Neural crest cell (in vitro differentiated cells): ENCODE measurements around the gene YIPF3. TPM values are rescaled to one million over a fixed set of nuclear protein-coding genes. Genes with fewer than 3 reads are reported as not detected.

ENCODE experiments used
- DNase-seq: peaks from one replicate; pipeline ENCODE4 v3.0.0; 2021; ENCODE audit warnings: low read depth, mixed read lengths, low spot score
- H3K27ac Mint-ChIP-seq: one replicate; pipeline ENCODE4 v1.8.0; 2021; ENCODE audit warnings: mild to moderate bottlenecking, mixed read lengths; ENCODE audit not compliant: unreplicated experiment
- H3K27me3 Mint-ChIP-seq: 2 replicates; pipeline ENCODE4 v1.8.0; 2021; ENCODE audit warnings: low read depth, mild to moderate bottlenecking, mixed read lengths
- H3K36me3 Mint-ChIP-seq: 2 replicates; pipeline ENCODE4 v1.8.0; 2021; ENCODE audit warnings: low read depth, mild to moderate bottlenecking, mixed read lengths
- H3K4me1 Mint-ChIP-seq: 2 replicates; pipeline ENCODE4 v1.8.0; 2021; ENCODE audit warnings: mixed read lengths
- H3K4me3 Mint-ChIP-seq: one replicate; pipeline ENCODE4 v1.8.0; 2021; ENCODE audit warnings: mild to moderate bottlenecking, mixed read lengths
- H3K9me3 Mint-ChIP-seq: 2 replicates; pipeline ENCODE4 v1.8.0; 2021; ENCODE audit warnings: mixed read lengths
- CTCF ChIP-seq: fragments of 200-600 bp; sonication (generic); conservative IDR thresholded peaks from 2 replicates; pipeline ENCODE4 v1.5.0; 2021; ENCODE audit warnings: antibody characterized with exemption, mild to moderate bottlenecking
- total RNA-seq: library from RNA; stranded (reverse); gene quantifications from 2 replicates; pipeline ENCODE4 v1.2.1, GENCODE V29; 2021

The YIPF3 gene
- total RNA-seq, 1 donor from 2014 or later, result 93.0 TPM

- H3K4me3 Mint-ChIP-seq, result no peak overlapping the region
- peaks cover 13% of the 10 kb centered on the region for H3K4me1 Mint-ChIP-seq
- DNase-seq, result no peak
- no peak for TF ChIP-seq CTCF
- no peaks in the 10 kb centered on the region for H3K27me3 Mint-ChIP-seq
- peaks cover 5% of the 10 kb centered on the region for H3K36me3 Mint-ChIP-seq
- H3K27ac Mint-ChIP-seq, result no peak overlapping the region
- H3K9me3 Mint-ChIP-seq, result no peaks in the 10 kb centered on the region
Measured at GRCh38 chr6:43497689-43498088, 19.0 kb downstream of the YIPF3 start.

- DNase-seq, result no peak
- no peaks in the 10 kb centered on the region for H3K9me3 Mint-ChIP-seq
- peaks cover 16% of the 10 kb centered on the region for H3K4me1 Mint-ChIP-seq
- no peak overlapping the region for H3K27ac Mint-ChIP-seq
- H3K4me3 Mint-ChIP-seq, result no peak overlapping the region
- peaks cover 4% of the 10 kb centered on the region for H3K36me3 Mint-ChIP-seq
- H3K27me3 Mint-ChIP-seq, result no peaks in the 10 kb centered on the region
- no peak for TF ChIP-seq CTCF
Measured at GRCh38 chr6:43497129-43497396, 19.7 kb downstream of the YIPF3 start.

GRCh38 chr6:43496370-43497128, 20.2 kb downstream of the YIPF3 start:
- H3K27ac Mint-ChIP-seq, result no peak overlapping the region
- peaks cover 16% of the 10 kb centered on the region for H3K4me1 Mint-ChIP-seq
- no peaks in the 10 kb centered on the region for H3K36me3 Mint-ChIP-seq
- no peaks in the 10 kb centered on the region for H3K9me3 Mint-ChIP-seq
- peak; percentile 59 for TF ChIP-seq CTCF
- no peaks in the 10 kb centered on the region for H3K27me3 Mint-ChIP-seq
- no peak for DNase-seq
- H3K4me3 Mint-ChIP-seq, result no peak overlapping the region

- TF ChIP-seq CTCF, result no peak
- H3K9me3 Mint-ChIP-seq, result no peaks in the 10 kb centered on the region
- DNase-seq, result no peak
Measured at GRCh38 chr6:43495409-43495941, 21.3 kb downstream of the YIPF3 start.

GRCh38 chr6:43494766-43495165, 22.0 kb downstream of the YIPF3 start:
- Mint-ChIP-seq H3K27ac (no peak overlapping the region), H3K4me3 (no peak overlapping the region), H3K27me3 (no peaks in the 10 kb centered on the region), H3K4me1 (peaks cover 22% of the 10 kb centered on the region), H3K9me3 (no peaks in the 10 kb centered on the region), H3K36me3 (no peaks in the 10 kb centered on the region)
- DNase-seq, result no peak
- TF ChIP-seq CTCF, result no peak

More at GRCh38 chr6:43495409-43495941, 21.3 kb downstream of the YIPF3 start:
- Mint-ChIP-seq H3K4me1 (peaks cover 16% of the 10 kb centered on the region), H3K4me3 (no peak overlapping the region), H3K36me3 (no peaks in the 10 kb centered on the region), H3K27me3 (no peaks in the 10 kb centered on the region), H3K27ac (peak overlapping the region; percentile 35)
